Large intestine (tissue), 3 donors: ENCODE results near the gene SP6. TPM values are rescaled to one million over a fixed set of nuclear protein-coding genes. Genes with fewer than 3 reads are reported as not detected.

Experiments used
- DNase-seq, 2 donors: peaks; one replicate each; pipeline versions ENCODE4 v3.0.0 to v3.0.0-alpha.2; 2013
- H3K27ac ChIP-seq: one replicate; pipeline ENCODE4 v1.5.1; 2013; ENCODE audit warnings: low read length
- H3K27me3 ChIP-seq: 2 replicates; pipeline ENCODE4 v1.6.1; 2013; ENCODE audit warnings: low read length; ENCODE audit not compliant: control insufficient read depth, insufficient read depth
- H3K36me3 ChIP-seq: 2 replicates; pipeline ENCODE4 v1.6.1; 2013; ENCODE audit warnings: low read length; ENCODE audit not compliant: control insufficient read depth, insufficient read depth
- H3K4me1 ChIP-seq: one replicate; pipeline ENCODE4 v1.6.1; 2013; ENCODE audit warnings: low read length; ENCODE audit not compliant: control insufficient read depth, insufficient read depth
- H3K4me3 ChIP-seq: one replicate; pipeline ENCODE4 v1.5.1; 2013; ENCODE audit warnings: low read length
- H3K9me3 ChIP-seq: one replicate; pipeline ENCODE4 v1.6.1; 2013; ENCODE audit warnings: mild to moderate bottlenecking, low read depth, low read length, moderate library complexity; ENCODE audit not compliant: control insufficient read depth
- WGBS: methylation state at CpG from one replicate; pipeline ENCODE4 v1.1.5; 2013; ENCODE audit warnings: low lambda C conversion rate; ENCODE audit not compliant: insufficient coverage; 5-methylcytosine and 5-hydroxymethylcytosine counted together
- polyA plus RNA-seq: library from polyadenylated mRNA; unstranded; fragments of 120-200 nt; gene quantifications from one replicate; pipeline ENCODE4 v1.2.1, GENCODE V29; 2013

The SP6 gene
- polyA plus RNA-seq, 1 donor, result 1.4 TPM

GRCh38 chr17:47879028-47879585, 28.1 kb upstream of the SP6 start:
- H3K27me3 ChIP-seq, result peaks cover 2% of the 10 kb centered on the region
- H3K4me1 ChIP-seq, result peaks cover 58% of the 10 kb centered on the region
- H3K4me3 ChIP-seq, result no peak overlapping the region
- WGBS, result no CpG with 5 or more reads among the region's 2 CpGs
- H3K9me3 ChIP-seq, result no peaks in the 10 kb centered on the region
- DNase-seq, result no peak
- no peaks in the 10 kb centered on the region for H3K36me3 ChIP-seq
- no peak overlapping the region for H3K27ac ChIP-seq

- peaks cover 2% of the 10 kb centered on the region for H3K27me3 ChIP-seq
- WGBS, result no CpG with 5 or more reads among the region's 10 CpGs
- DNase-seq, result no peak
- H3K4me1 ChIP-seq, result peaks cover 51% of the 10 kb centered on the region
- no peaks in the 10 kb centered on the region for H3K36me3 ChIP-seq
- no peak overlapping the region for H3K27ac ChIP-seq
- no peaks in the 10 kb centered on the region for H3K9me3 ChIP-seq
- H3K4me3 ChIP-seq, result no peak overlapping the region
Measured at GRCh38 chr17:47878203-47879027, 27.5 kb upstream of the SP6 start.

- H3K36me3 ChIP-seq, result no peaks in the 10 kb centered on the region
- no peaks in the 10 kb centered on the region for H3K9me3 ChIP-seq
- WGBS, result no CpG with 5 or more reads among the region's 9 CpGs
- peaks cover 46% of the 10 kb centered on the region for H3K4me1 ChIP-seq
- H3K27me3 ChIP-seq, result peaks cover 9% of the 10 kb centered on the region
- no peak overlapping the region for H3K4me3 ChIP-seq
- DNase-seq, result peak; percentile 36 to 59
- H3K27ac ChIP-seq, result peak overlapping the region; percentile 15
Measured at GRCh38 chr17:47877368-47878034, 26.5 kb upstream of the SP6 start.

DNA sequence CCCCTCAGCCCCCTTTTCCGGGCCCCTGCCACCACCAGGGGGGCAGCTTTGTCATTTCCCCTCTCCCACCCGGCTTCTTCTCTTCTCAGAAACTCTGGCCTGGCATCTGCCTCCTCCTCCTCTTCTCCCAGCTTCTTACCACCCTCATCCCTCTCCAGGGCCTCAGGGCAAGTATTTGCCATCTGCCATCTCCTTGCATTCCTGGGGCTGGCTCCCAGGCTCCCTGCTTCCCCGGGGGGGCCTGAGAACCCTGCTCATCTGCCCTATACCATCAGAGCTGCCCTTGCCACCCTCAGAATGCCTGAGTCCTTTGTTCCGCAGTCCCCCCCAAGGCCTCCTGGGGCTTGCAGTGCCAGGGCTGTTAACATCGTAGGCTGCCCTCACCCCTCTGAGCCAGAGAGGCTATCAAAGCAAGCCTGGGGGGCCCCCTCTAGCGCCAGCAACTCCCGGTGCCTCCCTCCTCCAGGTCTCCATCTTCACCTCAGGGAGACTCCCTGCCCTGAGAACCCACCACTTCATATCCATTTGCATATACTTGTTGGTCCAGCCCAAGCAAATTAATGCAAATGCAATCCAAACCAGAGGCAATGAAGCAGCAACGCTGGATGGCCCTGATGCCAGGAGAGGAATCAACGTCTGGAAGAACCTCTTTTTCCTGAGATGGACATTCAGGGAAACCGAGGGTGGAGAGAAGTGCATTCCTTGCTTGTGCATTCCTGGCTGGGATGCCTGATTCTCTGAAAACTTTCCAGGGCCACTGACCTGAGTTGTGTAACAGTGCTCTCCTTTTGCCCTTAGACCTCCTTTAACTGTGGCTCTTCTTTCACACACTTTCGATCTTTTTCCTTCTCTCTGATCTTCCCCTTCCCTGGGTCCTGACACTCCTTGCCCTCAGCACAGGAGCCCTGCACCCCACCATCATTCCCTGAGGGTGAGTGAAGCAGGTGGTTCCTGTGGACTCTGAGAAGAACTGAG, 24.3 kb upstream of the SP6 start:
- peaks cover 25% of the 10 kb centered on the region for H3K27me3 ChIP-seq
- no peak for DNase-seq
- WGBS, result 82% methylated on average over 3 of the region's 11 CpGs
- no peak overlapping the region for H3K27ac ChIP-seq
- no peaks in the 10 kb centered on the region for H3K9me3 ChIP-seq
- H3K4me3 ChIP-seq, result no peak overlapping the region
- peaks cover 32% of the 10 kb centered on the region for H3K4me1 ChIP-seq
- H3K36me3 ChIP-seq, result no peaks in the 10 kb centered on the region

- no peak overlapping the region for H3K4me3 ChIP-seq
- peaks cover 40% of the 10 kb centered on the region for H3K27me3 ChIP-seq
- no peak for DNase-seq
- peaks cover 21% of the 10 kb centered on the region for H3K4me1 ChIP-seq
- 82% methylated on average over 2 of the region's 4 CpGs for WGBS
- H3K9me3 ChIP-seq, result no peaks in the 10 kb centered on the region
- no peak overlapping the region for H3K27ac ChIP-seq
- no peaks in the 10 kb centered on the region for H3K36me3 ChIP-seq
Measured at GRCh38 chr17:47873200-47874090, 22.5 kb upstream of the SP6 start.

DNA sequence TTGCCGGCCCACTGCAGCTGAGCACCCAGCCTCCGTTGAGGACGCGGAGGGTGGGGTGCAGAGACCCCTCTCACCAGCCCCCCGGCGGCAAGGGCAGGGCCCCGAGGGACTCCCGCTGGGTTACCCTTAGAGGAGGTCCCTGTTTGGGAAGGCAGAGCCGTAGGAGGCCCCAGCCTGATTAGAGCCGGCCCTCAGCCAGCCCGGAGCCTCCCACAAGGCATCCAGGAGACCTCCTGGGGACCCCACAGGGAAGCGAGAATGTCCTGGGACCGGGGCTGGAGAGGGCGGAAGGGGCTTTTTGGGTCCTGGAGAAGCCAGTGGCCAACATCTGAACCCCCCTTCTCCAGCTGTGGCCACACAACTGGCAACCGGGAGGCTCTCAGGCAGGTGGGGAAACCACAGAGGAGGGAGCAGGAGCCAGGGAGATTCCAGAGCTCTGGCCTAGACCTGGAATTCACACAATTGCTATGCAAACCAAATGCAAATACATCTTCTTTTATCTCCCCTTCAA, 21.7 kb upstream of the SP6 start:
- no CpG with 5 or more reads among the region's 15 CpGs for WGBS
- Histone ChIP-seq H3K27me3 (peaks cover 40% of the 10 kb centered on the region), H3K4me1 (peaks cover 14% of the 10 kb centered on the region), H3K36me3 (no peaks in the 10 kb centered on the region), H3K9me3 (no peaks in the 10 kb centered on the region), H3K27ac (no peak overlapping the region), H3K4me3 (no peak overlapping the region)
- no peak for DNase-seq

DNA sequence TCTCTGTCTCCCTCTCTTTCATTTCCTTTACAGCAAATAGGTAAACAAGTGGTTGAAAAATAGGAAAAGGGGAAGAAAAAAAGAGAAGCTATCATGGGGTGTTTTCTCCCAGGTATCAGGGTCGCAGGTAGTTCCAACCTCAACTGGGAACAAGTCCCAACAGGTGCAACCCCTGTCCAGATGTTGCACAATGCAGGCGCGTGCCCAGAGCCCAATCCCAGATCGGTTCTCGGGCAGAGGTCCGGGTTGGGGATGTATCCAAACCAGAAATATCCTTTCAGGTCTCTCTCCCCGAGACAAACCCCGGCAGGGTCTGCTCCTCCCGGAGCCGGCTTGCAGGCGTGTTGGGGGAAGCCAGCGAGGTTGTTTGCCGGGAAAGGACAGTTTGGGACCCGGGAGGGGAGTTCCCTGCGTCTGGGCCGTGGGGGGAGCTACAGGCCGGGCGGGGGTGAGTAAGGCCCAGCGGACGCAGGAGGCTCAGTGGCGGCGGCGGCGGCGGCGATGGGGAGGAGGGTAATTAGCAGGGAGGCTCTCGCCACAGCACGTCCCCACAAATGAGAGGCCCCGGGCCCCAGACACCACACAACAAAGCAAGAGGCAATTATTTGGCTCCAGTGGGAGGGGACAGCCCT, 21.2 kb upstream of the SP6 start:
- no peak for DNase-seq
- Histone ChIP-seq H3K4me1 (peaks cover 8% of the 10 kb centered on the region), H3K27me3 (peaks cover 40% of the 10 kb centered on the region), H3K9me3 (no peaks in the 10 kb centered on the region), H3K27ac (no peak overlapping the region), H3K4me3 (no peak overlapping the region), H3K36me3 (no peaks in the 10 kb centered on the region)
- no CpG with 5 or more reads among the region's 29 CpGs for WGBS

DNA sequence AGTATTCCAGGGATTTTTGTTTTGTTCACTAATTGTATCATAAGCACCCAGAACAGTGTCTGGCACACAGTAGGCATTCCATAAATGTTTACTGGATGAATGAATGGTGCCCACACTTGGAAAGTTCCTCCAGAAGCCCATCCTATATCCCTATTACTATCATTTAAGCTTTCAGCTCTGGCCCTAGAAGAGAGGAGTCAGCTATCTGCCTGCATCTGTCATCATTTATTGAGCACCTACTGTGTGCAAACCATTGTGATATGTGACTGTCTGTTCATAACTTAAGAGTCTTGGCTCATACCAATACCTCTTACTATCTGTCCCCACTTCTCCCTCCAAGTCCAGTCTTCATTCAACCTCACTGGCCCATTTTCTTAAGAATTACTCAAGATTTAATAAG, 20.1 kb upstream of the SP6 start:
- no peaks in the 10 kb centered on the region for H3K36me3 ChIP-seq
- H3K27me3 ChIP-seq, result peaks cover 42% of the 10 kb centered on the region

DNA sequence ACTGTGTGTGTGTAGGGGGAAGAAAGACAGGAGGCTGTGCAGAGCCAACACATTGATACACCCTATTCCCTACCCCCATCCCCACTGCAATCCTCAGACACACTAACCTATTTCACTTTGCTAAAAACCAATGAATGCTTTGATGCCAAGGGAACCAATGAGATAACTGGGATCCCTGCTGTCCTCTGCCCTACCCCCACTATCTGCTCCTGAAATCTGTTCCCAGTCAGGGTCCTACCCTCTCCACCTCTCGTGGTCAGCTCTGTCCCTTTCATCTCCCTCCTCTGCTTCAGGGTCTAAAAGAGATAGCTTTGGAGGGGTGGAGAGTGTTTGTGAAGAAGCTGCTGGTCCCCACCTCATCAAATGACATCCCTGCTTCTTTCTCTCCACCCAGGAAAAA, 19.1 kb upstream of the SP6 start:
- Histone ChIP-seq H3K36me3 (no peaks in the 10 kb centered on the region), H3K27me3 (peaks cover 45% of the 10 kb centered on the region), H3K4me3 (no peak overlapping the region), H3K9me3 (no peaks in the 10 kb centered on the region), H3K4me1 (peaks cover 14% of the 10 kb centered on the region), H3K27ac (no peak overlapping the region)
- no CpG with 5 or more reads among the region's 1 CpG for WGBS
- no peak for DNase-seq

More for the DNA sequence above, 20.1 kb upstream of the SP6 start:
- Histone ChIP-seq H3K4me1 (peaks cover 8% of the 10 kb centered on the region), H3K27ac (no peak overlapping the region), H3K4me3 (no peak overlapping the region), H3K9me3 (no peaks in the 10 kb centered on the region)
- no peak for DNase-seq
